ENCODE data around the gene PCBP3.

Gene PCBP3

DNA sequence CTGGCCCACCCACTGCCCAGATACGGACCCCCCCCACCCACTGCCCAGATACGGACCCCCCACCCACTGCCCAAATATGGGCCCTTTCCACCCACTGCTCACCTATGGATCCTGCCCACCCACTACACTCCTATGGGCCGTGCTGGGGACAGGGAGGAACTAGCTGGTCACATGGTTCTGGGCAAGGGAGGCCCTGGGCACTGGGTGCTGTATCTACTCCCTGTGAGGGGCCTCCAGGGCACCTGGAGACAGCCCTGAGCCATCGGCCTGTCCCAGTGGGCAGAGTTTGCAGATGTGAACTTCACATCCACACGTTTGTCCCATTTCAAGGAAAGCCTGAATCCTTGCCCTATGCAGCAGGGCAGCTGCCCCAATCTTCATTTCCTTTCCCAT is 266.6 kb downstream of the PCBP3 start:
- DNase-seq (ENCODE audit: low spot score): no peak
- Histone ChIP-seq H3K27ac (no peak overlapping the region), H3K4me3 (no peak overlapping the region)
- TF ChIP-seq, protein P1, sequence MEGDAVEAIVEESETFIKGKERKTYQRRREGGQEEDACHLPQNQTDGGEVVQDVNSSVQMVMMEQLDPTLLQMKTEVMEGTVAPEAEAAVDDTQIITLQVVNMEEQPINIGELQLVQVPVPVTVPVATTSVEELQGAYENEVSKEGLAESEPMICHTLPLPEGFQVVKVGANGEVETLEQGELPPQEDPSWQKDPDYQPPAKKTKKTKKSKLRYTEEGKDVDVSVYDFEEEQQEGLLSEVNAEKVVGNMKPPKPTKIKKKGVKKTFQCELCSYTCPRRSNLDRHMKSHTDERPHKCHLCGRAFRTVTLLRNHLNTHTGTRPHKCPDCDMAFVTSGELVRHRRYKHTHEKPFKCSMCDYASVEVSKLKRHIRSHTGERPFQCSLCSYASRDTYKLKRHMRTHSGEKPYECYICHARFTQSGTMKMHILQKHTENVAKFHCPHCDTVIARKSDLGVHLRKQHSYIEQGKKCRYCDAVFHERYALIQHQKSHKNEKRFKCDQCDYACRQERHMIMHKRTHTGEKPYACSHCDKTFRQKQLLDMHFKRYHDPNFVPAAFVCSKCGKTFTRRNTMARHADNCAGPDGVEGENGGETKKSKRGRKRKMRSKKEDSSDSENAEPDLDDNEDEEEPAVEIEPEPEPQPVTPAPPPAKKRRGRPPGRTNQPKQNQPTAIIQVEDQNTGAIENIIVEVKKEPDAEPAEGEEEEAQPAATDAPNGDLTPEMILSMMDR (IDR thresholded peaks at IDR 0.05): no peak

- TF ChIP-seq, protein P1 (IDR thresholded peaks at IDR 0.05): no peak
- no peak for DNase-seq (ENCODE audit: low spot score)
- H3K4me3 ChIP-seq: no peak overlapping the region
- H3K27ac ChIP-seq: no peak overlapping the region
Measured at GRCh38 chr21:45910548-45911221, 267.2 kb downstream of the PCBP3 start.

DNA sequence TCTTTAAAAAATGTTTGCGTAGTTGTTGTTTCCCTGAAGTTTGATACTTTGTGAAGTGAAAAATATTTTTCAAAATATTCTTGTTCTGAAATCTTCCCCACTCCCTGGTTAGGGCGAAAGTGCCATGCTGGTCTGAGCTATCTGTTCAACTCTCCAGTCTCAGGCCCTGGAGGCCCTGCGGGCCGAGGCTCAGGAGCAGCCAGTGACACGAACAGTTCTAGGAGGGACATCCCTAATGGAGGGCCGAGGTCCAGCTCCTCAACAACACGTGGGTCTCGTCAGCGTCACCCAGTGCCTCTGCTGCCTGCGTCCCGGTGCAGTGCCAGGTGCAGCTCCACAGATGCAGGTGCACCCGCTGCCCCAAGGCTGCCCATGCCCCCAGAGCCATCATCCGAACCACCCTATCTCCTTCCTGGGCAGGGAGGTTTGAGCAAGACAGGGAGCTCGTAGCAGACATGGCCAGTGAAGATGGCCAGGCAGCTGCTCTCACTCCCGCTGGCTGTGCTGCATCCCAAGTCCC is 268.3 kb downstream of the PCBP3 start:
- DNase-seq (ENCODE audit: low spot score): no peak
- H3K4me3 ChIP-seq: no peak overlapping the region
- TF ChIP-seq, protein P1 (IDR thresholded peaks at IDR 0.05): no peak
- no peak overlapping the region for H3K27ac ChIP-seq

DNA sequence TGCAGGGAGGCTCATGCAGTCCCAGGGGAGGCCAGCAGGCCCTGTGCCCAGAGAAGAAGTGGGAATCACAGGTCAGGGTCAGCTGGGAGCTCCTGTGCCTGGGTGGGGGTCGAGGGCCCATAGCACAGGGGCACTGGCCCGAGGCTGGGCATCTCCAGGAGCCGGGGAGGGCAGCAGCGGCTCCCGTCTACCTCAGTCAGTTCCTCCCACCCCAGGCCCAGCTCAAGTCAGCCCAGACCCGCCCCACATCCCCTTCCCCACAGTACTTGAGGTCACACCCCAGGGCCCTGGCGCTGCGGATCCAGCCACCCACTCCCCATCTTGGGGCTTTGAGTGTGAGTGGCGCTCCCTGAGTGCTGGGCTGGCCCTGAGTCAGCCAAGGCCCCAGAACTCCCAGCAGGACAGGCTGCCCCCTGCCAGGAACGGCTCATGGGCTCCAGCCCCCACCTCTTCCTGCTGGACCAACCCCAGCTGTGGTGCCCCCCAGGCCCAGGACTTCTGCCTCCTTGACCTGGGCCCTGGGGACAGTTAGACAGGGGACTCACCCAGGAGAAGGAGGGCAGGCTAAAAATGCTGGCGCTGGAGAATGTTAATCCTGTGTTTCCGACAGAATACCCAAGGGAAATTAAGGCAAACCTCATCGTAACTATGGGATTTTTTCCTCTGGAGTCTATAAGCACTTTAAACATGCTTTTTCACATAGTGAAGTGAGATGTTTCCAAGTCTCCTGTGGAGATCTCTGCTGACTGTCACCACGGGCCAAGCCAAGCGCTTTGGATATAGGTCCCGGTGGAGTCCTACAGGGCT is 269.3 kb downstream of the PCBP3 start:
- no peak for DNase-seq (ENCODE audit: low spot score)
- TF ChIP-seq, protein P1 (IDR thresholded peaks at IDR 0.05): no peak

DNA sequence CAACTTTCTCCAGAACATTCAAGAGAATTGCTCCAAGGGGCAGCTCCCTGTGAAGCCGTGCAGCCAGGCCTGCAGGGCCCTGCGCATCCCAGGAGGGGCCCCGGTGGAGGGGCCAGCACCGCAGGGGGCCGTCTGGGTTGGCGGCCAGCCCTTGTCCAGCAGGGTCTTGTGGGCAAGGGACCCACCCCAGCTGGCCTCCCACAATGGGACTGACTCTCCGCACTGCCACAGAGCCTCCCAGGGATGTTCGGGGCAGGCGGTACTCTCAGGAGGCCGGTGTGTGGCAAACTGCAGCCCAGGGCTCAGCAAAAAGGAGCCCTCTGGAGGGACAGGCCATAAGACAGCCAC is 269.9 kb downstream of the PCBP3 start:
- TF ChIP-seq, protein P1 (IDR thresholded peaks at IDR 0.05): no peak
- DNase-seq (ENCODE audit: low spot score): no peak
- Histone ChIP-seq H3K27ac (no peak overlapping the region), H3K4me3 (no peak overlapping the region)

More for the DNA sequence above, 269.3 kb downstream of the PCBP3 start:
- no peak overlapping the region for H3K4me3 ChIP-seq
- H3K27ac ChIP-seq: no peak overlapping the region

DNA sequence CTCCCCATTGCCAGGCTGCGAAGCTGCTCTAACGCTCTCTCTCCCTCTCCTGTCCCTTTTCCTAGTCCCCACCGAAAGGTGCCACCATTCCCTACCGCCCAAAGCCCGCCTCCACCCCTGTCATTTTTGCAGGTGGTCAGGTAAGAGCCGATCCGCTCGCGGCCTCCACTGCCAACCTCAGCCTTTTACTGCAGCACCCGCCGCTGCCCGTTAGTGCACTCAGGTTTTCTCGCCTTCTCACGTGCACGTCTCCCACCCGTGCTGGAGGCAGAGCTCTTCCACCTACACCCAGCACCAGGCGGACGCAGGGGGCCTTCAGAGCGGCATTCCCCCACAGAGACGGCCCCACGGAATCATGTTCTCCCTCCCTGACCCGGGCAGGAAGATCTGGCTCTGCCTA is 270.4 kb downstream of the PCBP3 start:
- Histone ChIP-seq H3K27ac (no peak overlapping the region), H3K4me3 (no peak overlapping the region)
- TF ChIP-seq, protein P1 (IDR thresholded peaks at IDR 0.05): no peak
- no peak for DNase-seq (ENCODE audit: low spot score)
